Ascending aorta (tissue), 2 donors: Measurements from ENCODE around the gene RNF157. TPM values are rescaled to one million over a fixed set of nuclear protein-coding genes. Genes with fewer than 3 reads are reported as not detected.

ENCODE experiments used
- DNase-seq, 2 donors: peaks; one replicate each; pipeline ENCODE4 v3.0.0-alpha.2; 2019; ENCODE audit warnings: low spot score in 2 of 2
- H3K27ac ChIP-seq, 2 donors: fragments of 200-600 bp; sonication (generic); one replicate each; pipeline ENCODE4 v1.5.1; 2016 to 2017; ENCODE audit warnings: mild to moderate bottlenecking in 1 of 2
- H3K27me3 ChIP-seq: fragments of 200-600 bp; sonication (generic); one replicate; pipeline ENCODE4 v1.5.1; 2017
- H3K36me3 ChIP-seq, 2 donors: fragments of 200-600 bp; sonication (generic); one replicate each; pipeline ENCODE4 v1.5.1; 2016
- H3K4me1 ChIP-seq, 2 donors: fragments of 200-600 bp; sonication (generic); one replicate each; pipeline ENCODE4 v1.5.1; 2016 to 2017; ENCODE audit warnings: mild to moderate bottlenecking in 1 of 2
- H3K4me3 ChIP-seq, 2 donors: fragments of 200-600 bp; sonication (generic); one replicate each; pipeline ENCODE4 v1.5.1; 2016 to 2017; ENCODE audit warnings: mild to moderate bottlenecking in 1 of 2
- H3K9me3 ChIP-seq, 2 donors: fragments of 200-600 bp; sonication (generic); one replicate each; pipeline ENCODE4 v1.5.1; 2016
- CTCF ChIP-seq, 3 experiments: fragments of 200-600 bp in 2 of 3; fragments of 450-650 bp in 1 of 3; sonication (generic) in 2 of 3; IDR thresholded peaks; one replicate each; pipeline ENCODE4 v1.5.1; 2016 to 2019; ENCODE audit warnings: antibody characterized with exemption in 3 of 3, mild to moderate bottlenecking in 1 of 3, moderate library complexity in 1 of 3
- intact Hi-C: fragments of 100-400 bp; cut with DNase I; formaldehyde crosslinking; loops from one replicate; pipeline ENCODE4 v1.15.1; 2023
- total RNA-seq: library from RNA; depleted of rRNA; stranded (reverse); fragments of >200 nt; gene quantifications from one replicate; pipeline ENCODE4 v1.1.0, GENCODE V29; 2016

The RNF157 gene
- total RNA-seq, 1 donor from 2014 or later = 2.4 TPM

GRCh38 chr17:76196675-76197074 lies 43.6 kb downstream of the RNF157 start:
- intact Hi-C loops = no loop called here
- DNase-seq = no peak

GRCh38 chr17:76195281-76196096 lies 44.8 kb downstream of the RNF157 start:
- no peak for TF ChIP-seq CTCF (IDR thresholded peaks at IDR 0.05)
- Histone ChIP-seq H3K9me3 (no peaks in the 10 kb centered on the region), H3K27ac (no peak overlapping the region), H3K4me1 (no peaks in the 10 kb centered on the region), H3K4me3 (no peak overlapping the region), H3K36me3 (no peaks in the 10 kb centered on the region), H3K27me3 (no peaks in the 10 kb centered on the region)
- DNase-seq = no peak
- intact Hi-C loops = no loop called here

More at GRCh38 chr17:76196675-76197074, 43.6 kb downstream of the RNF157 start:
- H3K4me3 ChIP-seq = no peak overlapping the region
- no peaks in the 10 kb centered on the region for H3K36me3 ChIP-seq
- H3K4me1 ChIP-seq = no peaks in the 10 kb centered on the region
- TF ChIP-seq CTCF (IDR thresholded peaks at IDR 0.05) = no peak
- no peaks in the 10 kb centered on the region for H3K27me3 ChIP-seq
- no peaks in the 10 kb centered on the region for H3K9me3 ChIP-seq
- no peak overlapping the region for H3K27ac ChIP-seq

GRCh38 chr17:76193591-76193990 lies 46.7 kb downstream of the RNF157 start:
- H3K27me3 ChIP-seq = no peaks in the 10 kb centered on the region
- TF ChIP-seq CTCF (IDR thresholded peaks at IDR 0.05) = no peak
- no peak overlapping the region for H3K4me3 ChIP-seq
- DNase-seq = no peak
- no peaks in the 10 kb centered on the region for H3K9me3 ChIP-seq
- H3K27ac ChIP-seq = no peak overlapping the region
- intact Hi-C loops = no loop called here
- no peaks in the 10 kb centered on the region for H3K4me1 ChIP-seq
- H3K36me3 ChIP-seq = no peaks in the 10 kb centered on the region

- Histone ChIP-seq H3K36me3 (no peaks in the 10 kb centered on the region), H3K27ac (no peak overlapping the region), H3K4me1 (no peaks in the 10 kb centered on the region), H3K4me3 (no peak overlapping the region), H3K9me3 (no peaks in the 10 kb centered on the region), H3K27me3 (no peaks in the 10 kb centered on the region)
- DNase-seq = no peak
- no peak for TF ChIP-seq CTCF (IDR thresholded peaks at IDR 0.05)
- intact Hi-C loops = no loop called here
These were observed 48.4 kb downstream of the RNF157 start for GRCh38 chr17:76191896-76192295.

GRCh38 chr17:76189741-76190140 lies 50.6 kb downstream of the RNF157 start:
- H3K27ac ChIP-seq = no peak overlapping the region
- DNase-seq = no peak

More at GRCh38 chr17:76189741-76190140, 50.6 kb downstream of the RNF157 start:
- Histone ChIP-seq H3K9me3 (no peaks in the 10 kb centered on the region), H3K4me1 (no peaks in the 10 kb centered on the region), H3K27me3 (no peaks in the 10 kb centered on the region), H3K36me3 (no peaks in the 10 kb centered on the region), H3K4me3 (no peak overlapping the region)
- no peak for TF ChIP-seq CTCF (IDR thresholded peaks at IDR 0.05)
- intact Hi-C loops = no loop called here
